ENCODE results near the gene SP100.

The SP100 gene

DNA sequence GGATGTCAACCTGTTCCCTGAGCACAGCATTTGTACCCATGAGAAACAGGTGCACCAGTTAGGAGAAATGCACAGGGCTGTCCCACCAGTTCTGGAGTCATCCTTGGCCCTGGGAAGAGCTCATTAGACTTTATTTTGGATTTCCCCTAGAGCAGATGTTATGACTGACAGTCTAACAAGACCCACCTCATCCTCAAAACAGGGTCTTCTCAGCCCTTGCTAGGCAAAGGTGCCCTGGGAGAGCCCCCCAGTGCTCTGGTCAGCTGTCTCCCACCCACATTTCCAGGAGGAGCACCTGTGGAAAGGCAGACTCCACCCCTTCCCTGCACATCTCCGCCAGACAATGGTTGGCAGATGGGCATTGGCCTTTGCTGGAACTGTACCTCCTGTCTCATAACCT, 5.7 kb upstream of the SP100 start:
- H3K27me3 ChIP-seq (replicated peaks; ENCODE audit: control insufficient read depth, insufficient read depth, low read length), result no peaks in the 10 kb centered on the region
- H3K36me3 ChIP-seq (ENCODE audit: control insufficient read depth, insufficient read depth, low read length), result no peaks in the 10 kb centered on the region
- TF ChIP-seq, protein P1, sequence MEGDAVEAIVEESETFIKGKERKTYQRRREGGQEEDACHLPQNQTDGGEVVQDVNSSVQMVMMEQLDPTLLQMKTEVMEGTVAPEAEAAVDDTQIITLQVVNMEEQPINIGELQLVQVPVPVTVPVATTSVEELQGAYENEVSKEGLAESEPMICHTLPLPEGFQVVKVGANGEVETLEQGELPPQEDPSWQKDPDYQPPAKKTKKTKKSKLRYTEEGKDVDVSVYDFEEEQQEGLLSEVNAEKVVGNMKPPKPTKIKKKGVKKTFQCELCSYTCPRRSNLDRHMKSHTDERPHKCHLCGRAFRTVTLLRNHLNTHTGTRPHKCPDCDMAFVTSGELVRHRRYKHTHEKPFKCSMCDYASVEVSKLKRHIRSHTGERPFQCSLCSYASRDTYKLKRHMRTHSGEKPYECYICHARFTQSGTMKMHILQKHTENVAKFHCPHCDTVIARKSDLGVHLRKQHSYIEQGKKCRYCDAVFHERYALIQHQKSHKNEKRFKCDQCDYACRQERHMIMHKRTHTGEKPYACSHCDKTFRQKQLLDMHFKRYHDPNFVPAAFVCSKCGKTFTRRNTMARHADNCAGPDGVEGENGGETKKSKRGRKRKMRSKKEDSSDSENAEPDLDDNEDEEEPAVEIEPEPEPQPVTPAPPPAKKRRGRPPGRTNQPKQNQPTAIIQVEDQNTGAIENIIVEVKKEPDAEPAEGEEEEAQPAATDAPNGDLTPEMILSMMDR (IDR thresholded peaks at IDR 0.05; ENCODE audit: insufficient read depth, low read length, poor library complexity, severe bottlenecking), result no peak
- DNase-seq (ENCODE audit: extremely low read depth, insufficient read length), result no peak
- no peak overlapping the region for H3K4me3 ChIP-seq (replicated peaks; ENCODE audit: low read depth, low read length)

DNA sequence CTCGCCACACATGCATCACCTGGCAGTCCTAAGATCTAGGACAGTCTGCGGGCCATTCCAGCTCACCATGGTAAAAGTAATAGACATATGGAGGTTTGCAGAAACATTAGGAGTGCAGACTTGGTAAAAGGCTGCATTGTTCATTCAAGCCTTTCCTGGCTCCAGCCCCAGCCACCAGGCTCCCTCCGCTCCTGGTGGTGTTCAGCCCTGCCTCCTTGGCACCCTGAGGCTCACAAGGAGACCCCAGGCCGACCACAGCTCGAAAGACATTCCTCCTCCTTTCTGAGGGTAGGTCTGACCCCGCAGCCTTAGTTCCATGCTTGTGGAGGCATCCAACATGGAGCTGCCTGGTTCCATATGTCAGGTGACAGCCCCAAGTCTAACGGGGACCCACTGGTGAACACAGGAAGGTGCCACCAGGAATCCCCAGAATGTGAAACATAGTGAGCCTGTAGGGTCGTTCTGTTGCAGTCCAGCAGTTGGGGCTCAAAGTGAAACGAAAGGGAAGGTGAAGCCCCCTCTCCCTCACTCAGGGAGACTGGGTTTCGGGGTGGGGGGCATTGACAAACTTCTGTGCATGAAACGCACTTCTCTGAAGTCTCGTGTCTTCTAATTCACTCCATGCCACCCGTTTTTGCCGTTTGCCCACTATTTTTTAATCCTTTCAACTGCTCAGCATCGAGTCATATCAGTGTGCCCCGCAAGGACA, 5.0 kb upstream of the SP100 start:
- H3K36me3 ChIP-seq (ENCODE audit: control insufficient read depth, insufficient read depth, low read length), result no peaks in the 10 kb centered on the region
- no peaks in the 10 kb centered on the region for H3K27me3 ChIP-seq (replicated peaks; ENCODE audit: control insufficient read depth, insufficient read depth, low read length)
- TF ChIP-seq, protein P1 (IDR thresholded peaks at IDR 0.05; ENCODE audit: insufficient read depth, low read length, poor library complexity, severe bottlenecking), result no peak
- peak overlapping the region; percentile 87 for H3K4me3 ChIP-seq (replicated peaks; ENCODE audit: low read depth, low read length)
- DNase-seq (ENCODE audit: extremely low read depth, insufficient read length), result no peak

DNA sequence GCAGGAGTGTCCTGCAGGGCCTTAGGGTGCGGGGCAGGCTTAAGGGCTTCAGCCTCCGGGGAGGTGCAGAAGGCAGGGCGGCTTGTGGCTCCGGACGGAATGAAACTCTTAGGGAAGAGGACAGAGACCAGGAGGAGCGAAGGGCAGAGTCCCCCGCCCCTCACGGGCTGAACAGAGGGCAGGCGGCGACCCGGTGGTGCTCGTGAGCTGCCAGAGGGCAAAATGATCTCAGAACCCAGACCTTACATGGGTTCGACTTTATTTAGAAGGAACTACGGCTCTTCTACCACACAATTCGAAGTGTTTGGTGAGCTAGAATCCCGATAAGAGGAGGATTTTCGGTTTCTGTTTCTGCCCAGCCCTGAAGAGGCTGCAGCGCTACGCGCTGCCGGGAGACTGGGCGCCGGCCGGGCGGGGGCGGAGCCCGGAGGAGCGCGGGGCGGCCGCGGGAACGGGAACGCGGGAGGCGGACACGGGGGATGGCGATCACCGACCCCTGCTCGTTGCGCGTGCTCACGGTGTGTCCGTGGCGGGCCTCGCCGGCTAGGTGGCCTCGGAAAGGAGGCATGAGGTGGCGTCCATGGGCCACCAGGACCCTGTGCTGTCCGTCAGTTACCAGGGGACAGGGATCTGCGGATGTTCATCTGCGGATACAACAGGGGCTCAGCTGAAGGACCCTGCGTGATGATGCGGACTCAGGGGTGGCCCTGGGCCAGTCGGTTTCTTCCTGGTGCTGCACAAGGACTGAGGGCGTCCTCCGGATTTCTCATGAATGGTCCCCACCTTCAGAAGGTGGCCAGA, 4.2 kb upstream of the SP100 start:
- H3K4me3 ChIP-seq (replicated peaks; ENCODE audit: low read depth, low read length), result peak overlapping the region; percentile 87
- TF ChIP-seq, protein P1 (IDR thresholded peaks at IDR 0.05; ENCODE audit: insufficient read depth, low read length, poor library complexity, severe bottlenecking), result no peak
- H3K27me3 ChIP-seq (replicated peaks; ENCODE audit: control insufficient read depth, insufficient read depth, low read length), result no peaks in the 10 kb centered on the region
- no peaks in the 10 kb centered on the region for H3K36me3 ChIP-seq (ENCODE audit: control insufficient read depth, insufficient read depth, low read length)
- peak; percentile 82 for DNase-seq (ENCODE audit: extremely low read depth, insufficient read length)

DNA sequence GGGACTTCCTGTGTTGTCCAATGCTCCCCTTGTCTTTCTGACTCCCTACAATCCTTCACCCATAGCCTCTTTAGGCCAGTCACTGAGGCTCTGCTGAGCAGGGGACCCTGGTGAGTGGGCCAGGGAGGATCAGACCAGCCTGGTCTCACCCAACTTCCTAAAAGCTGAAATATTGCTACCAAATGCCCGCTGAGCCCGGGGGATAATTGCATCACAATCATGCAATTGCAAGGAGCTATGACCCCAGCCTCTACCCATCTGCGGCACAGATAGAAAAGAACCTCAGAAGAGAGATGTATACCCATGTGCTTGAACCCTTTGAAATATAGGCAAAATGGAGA, 3.7 kb upstream of the SP100 start:
- no peak for DNase-seq (ENCODE audit: extremely low read depth, insufficient read length)
- TF ChIP-seq, protein P1 (IDR thresholded peaks at IDR 0.05; ENCODE audit: insufficient read depth, low read length, poor library complexity, severe bottlenecking), result no peak
- H3K4me3 ChIP-seq (replicated peaks; ENCODE audit: low read depth, low read length), result peak overlapping the region; percentile 87
- H3K36me3 ChIP-seq (ENCODE audit: control insufficient read depth, insufficient read depth, low read length), result no peaks in the 10 kb centered on the region
- no peaks in the 10 kb centered on the region for H3K27me3 ChIP-seq (replicated peaks; ENCODE audit: control insufficient read depth, insufficient read depth, low read length)

DNA sequence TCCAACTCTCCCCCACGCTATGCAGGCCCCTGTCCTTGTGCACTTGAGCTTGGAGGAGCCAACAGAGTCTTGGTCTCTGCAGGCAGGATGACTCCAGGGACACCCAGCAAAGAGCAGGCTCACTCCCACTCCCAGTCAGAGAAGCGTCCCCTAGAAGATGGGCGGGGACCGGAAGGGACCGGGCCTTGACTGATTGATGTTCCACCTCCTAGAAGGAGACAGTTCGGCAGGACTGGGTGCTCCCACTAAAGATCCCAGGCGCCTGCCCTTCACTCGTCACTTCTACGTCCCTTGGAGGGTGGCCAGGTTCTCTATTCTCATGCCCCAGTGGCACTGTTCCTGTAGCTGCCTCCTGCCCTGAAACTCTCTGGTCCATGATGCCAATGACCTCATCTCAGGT, 3.2 kb upstream of the SP100 start:
- H3K4me3 ChIP-seq (replicated peaks; ENCODE audit: low read depth, low read length), result no peak overlapping the region

More for the DNA sequence above, 3.2 kb upstream of the SP100 start:
- no peaks in the 10 kb centered on the region for H3K27me3 ChIP-seq (replicated peaks; ENCODE audit: control insufficient read depth, insufficient read depth, low read length)
- TF ChIP-seq, protein P1 (IDR thresholded peaks at IDR 0.05; ENCODE audit: insufficient read depth, low read length, poor library complexity, severe bottlenecking), result no peak
- DNase-seq (ENCODE audit: extremely low read depth, insufficient read length), result no peak
- no peaks in the 10 kb centered on the region for H3K36me3 ChIP-seq (ENCODE audit: control insufficient read depth, insufficient read depth, low read length)

All from GM06990 (cell line).